Upper lobe of right lung (tissue), 1 donor: ENCODE data around the gene PPARGC1A. TPM values are rescaled to one million over a fixed set of nuclear protein-coding genes. Genes with fewer than 3 reads are reported as not detected.
A peak's percentile ranks its signal among the peaks of the same experiment; 100 is the strongest.

Source experiments
- ATAC-seq: fragments of 200-7000 bp; cut with Tn5 transposase; one replicate; pipeline ENCODE4 v1.9.1; 2020; ENCODE audit warnings: mild to moderate bottlenecking, moderate library complexity
- DNase-seq: peaks from one replicate; pipeline ENCODE4 v3.0.0-alpha.2; 2020
- H3K27ac ChIP-seq: fragments of 200-600 bp; one replicate; pipeline ENCODE4 v1.8.0; 2022
- H3K27me3 ChIP-seq: fragments of 200-600 bp; one replicate; pipeline ENCODE4 v1.8.0; 2022; ENCODE audit warnings: mild to moderate bottlenecking
- H3K36me3 ChIP-seq: fragments of 200-600 bp; one replicate; pipeline ENCODE4 v1.8.0; 2022
- H3K4me1 ChIP-seq: fragments of 200-600 bp; one replicate; pipeline ENCODE4 v1.8.0; 2022
- H3K4me3 ChIP-seq: fragments of 200-600 bp; one replicate; pipeline ENCODE4 v1.8.0; 2022; ENCODE audit warnings: mild to moderate bottlenecking
- H3K9me3 ChIP-seq: fragments of 200-600 bp; one replicate; pipeline ENCODE4 v1.8.0; 2022
- CTCF ChIP-seq: fragments of 200-600 bp; IDR thresholded peaks from one replicate; pipeline ENCODE4 v1.8.0; 2022; ENCODE audit warnings: antibody characterized with exemption
- intact Hi-C: fragments of 100-400 bp; cut with DNase I; formaldehyde crosslinking; loops from one replicate; pipeline ENCODE4 v1.11.0; 2022
- long read RNA-seq: library from polyadenylated mRNA; unstranded; transcript quantifications from one replicate; pipeline ENCODE4 v2.0.0, GENCODE V29; 2021
- total RNA-seq: library from RNA; stranded (reverse); fragmentation: NEBNext Ultra II Directional; extraction: Animal tissue kit (Norgen Biotek cat#: 25700); gene quantifications from one replicate; pipeline ENCODE4 v1.2.1, GENCODE V29; 2021
- donor health status: DM: no; HTN: yes; CAD: no; lungs with severe emphysema.

PPARGC1A gene, protein sequence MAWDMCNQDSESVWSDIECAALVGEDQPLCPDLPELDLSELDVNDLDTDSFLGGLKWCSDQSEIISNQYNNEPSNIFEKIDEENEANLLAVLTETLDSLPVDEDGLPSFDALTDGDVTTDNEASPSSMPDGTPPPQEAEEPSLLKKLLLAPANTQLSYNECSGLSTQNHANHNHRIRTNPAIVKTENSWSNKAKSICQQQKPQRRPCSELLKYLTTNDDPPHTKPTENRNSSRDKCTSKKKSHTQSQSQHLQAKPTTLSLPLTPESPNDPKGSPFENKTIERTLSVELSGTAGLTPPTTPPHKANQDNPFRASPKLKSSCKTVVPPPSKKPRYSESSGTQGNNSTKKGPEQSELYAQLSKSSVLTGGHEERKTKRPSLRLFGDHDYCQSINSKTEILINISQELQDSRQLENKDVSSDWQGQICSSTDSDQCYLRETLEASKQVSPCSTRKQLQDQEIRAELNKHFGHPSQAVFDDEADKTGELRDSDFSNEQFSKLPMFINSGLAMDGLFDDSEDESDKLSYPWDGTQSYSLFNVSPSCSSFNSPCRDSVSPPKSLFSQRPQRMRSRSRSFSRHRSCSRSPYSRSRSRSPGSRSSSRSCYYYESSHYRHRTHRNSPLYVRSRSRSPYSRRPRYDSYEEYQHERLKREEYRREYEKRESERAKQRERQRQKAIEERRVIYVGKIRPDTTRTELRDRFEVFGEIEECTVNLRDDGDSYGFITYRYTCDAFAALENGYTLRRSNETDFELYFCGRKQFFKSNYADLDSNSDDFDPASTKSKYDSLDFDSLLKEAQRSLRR
- total RNA-seq = 14.2 TPM
- long read RNA-seq, full-length matches to known transcripts = 1 of 4 reads
- long read RNA-seq, partial matches to known transcripts = 2 of 4 reads
- long read RNA-seq, other reads (novel, unspliced or antisense) = 1 of 4 reads

GRCh38 chr4:23889814-23890341 is at the start of gene PPARGC1A:
TSS of gene PPARGC1A (minus strand) at chr4:23890047. CDS start at chr4:23889957, 90 bp downstream.
- intact Hi-C loops = no loop called here
- Histone ChIP-seq H3K36me3 (no peaks in the 10 kb centered on the region), H3K27ac (peak within 1 kb of the TSS; percentile 77), H3K4me3 (peak within 1 kb of the TSS; percentile 55), H3K9me3 (no peaks in the 10 kb centered on the region), H3K27me3 (no peaks in the 10 kb centered on the region), H3K4me1 (no peaks in the 10 kb centered on the region)
- peak; percentile 94 for ATAC-seq
- peak; percentile 68 for DNase-seq
- TF ChIP-seq CTCF = no peak

GRCh38 chr4:23938796-23939195 is 48.9 kb upstream of the PPARGC1A start:
- Histone ChIP-seq H3K27me3 (no peaks in the 10 kb centered on the region), H3K36me3 (no peaks in the 10 kb centered on the region), H3K27ac (no peak overlapping the region), H3K9me3 (no peaks in the 10 kb centered on the region), H3K4me1 (peaks cover 6% of the 10 kb centered on the region), H3K4me3 (no peak overlapping the region)
- TF ChIP-seq CTCF = no peak
- ATAC-seq (no peak), DNase-seq (no peak)
- intact Hi-C loops = no loop called here

- intact Hi-C loops = no loop called here
- no peak for DNase-seq
- Histone ChIP-seq H3K36me3 (no peaks in the 10 kb centered on the region), H3K9me3 (no peaks in the 10 kb centered on the region), H3K4me3 (no peak overlapping the region), H3K27ac (no peak overlapping the region), H3K4me1 (peaks cover 6% of the 10 kb centered on the region), H3K27me3 (no peaks in the 10 kb centered on the region)
- ATAC-seq = no peak
- no peak for TF ChIP-seq CTCF
These were observed 47.3 kb upstream of the PPARGC1A start for GRCh38 chr4:23937173-23937572.

DNA sequence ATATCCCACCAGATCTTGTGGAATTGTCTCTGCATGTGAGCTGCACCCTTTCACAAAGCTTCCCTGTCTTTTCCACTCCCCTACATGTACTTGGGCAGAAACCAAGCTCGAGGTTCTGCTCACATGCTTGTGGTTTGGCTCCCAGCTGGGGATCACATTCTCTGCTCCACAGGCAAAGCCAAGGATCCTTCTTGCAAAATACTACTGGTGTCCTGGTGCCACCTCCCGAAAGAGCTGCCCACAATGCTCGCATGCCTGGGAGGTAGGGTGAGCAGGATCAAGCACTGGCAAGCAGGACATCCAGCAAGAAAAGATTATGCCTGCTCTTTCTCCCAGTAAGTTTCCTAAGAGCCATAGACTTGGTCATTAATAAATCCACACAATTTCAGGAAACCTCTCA is 45.1 kb upstream of the PPARGC1A start:
- peak; percentile 71 for DNase-seq
- H3K27me3 ChIP-seq = no peaks in the 10 kb centered on the region

More for the DNA sequence above, 45.1 kb upstream of the PPARGC1A start:
- Histone ChIP-seq H3K4me3 (no peak overlapping the region), H3K36me3 (no peaks in the 10 kb centered on the region), H3K4me1 (peaks cover 6% of the 10 kb centered on the region), H3K27ac (peak overlapping the region; percentile 15), H3K9me3 (no peaks in the 10 kb centered on the region)
- peak; percentile 84 for ATAC-seq
- no peak for TF ChIP-seq CTCF
- intact Hi-C loops = no loop called here
